Daoy (cell line): ENCODE measurements around the gene MOV10L1. TPM values are rescaled to one million over a fixed set of nuclear protein-coding genes. Genes with fewer than 3 reads are reported as not detected.
A peak's percentile ranks its signal among the peaks of the same experiment; 100 is the strongest.
"Not testable (repeated sequence)": the region's sequence is repeated elsewhere in the genome, so short reads cannot be mapped to it uniquely, and the experiment has no call there.

Experiments
- DNase-seq: peaks from one replicate; pipeline ENCODE4 v3.0.0-alpha.2; 2015; ENCODE audit warnings: low read depth
- total RNA-seq: library from RNA; depleted of rRNA; stranded (reverse); fragments of >200 nt; shearing (Covaris generic); gene quantifications from 2 replicates; pipeline ENCODE4 v1.2.3, GENCODE V29; 2014

MOV10L1 gene
- total RNA-seq, 1 experiment from 2014 or later, result 0.11 TPM

GRCh38 chr22:50138041-50138440 is 48.2 kb downstream of the MOV10L1 start:
- no peak for DNase-seq

DNA sequence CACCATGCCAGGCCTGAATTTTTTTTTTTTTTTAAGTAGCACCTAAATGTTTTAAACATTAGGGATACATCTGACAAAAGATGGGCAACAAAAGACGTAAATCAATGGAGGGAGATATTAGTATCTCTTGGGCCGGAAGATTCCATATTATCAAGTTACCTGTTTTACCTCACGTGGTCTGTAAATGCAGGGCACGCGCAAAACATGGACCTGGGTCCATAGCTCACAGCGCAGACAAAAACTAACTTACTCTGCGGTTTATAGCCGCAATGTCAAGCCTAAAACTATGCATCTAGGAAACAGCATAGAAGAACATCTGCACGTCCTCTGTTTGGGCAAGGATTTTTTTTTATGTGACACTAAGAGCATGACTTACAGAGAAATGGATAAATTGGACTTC is 49.2 kb downstream of the MOV10L1 start:
- no peak for DNase-seq

DNA sequence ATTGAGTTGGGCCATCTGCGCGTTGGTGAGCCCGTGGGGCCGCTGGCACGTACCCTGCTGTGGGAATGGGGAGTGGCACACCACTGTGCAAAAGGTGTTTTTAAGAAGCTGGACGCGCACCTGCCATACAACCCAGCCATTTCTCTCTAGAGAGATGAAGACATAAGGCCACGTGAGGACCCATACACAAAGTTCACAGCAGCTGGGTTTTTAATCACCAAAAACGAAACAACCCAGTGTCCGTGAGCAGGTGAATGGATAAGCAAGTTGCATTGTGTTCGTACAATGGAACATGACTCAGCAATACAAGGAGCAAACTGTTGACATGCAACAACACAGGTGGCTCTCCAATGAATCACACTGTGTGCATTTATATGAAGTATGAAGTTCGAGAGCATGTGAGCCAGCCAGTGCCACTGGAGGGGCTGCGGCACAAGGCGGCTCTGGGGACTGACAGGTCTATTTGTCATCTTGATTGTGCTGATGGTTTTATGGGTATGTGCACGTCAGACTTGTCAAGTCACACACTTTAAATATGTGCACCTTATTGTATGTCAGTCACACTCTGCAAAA is 50.1 kb downstream of the MOV10L1 start:
- DNase-seq, result no peak

DNA sequence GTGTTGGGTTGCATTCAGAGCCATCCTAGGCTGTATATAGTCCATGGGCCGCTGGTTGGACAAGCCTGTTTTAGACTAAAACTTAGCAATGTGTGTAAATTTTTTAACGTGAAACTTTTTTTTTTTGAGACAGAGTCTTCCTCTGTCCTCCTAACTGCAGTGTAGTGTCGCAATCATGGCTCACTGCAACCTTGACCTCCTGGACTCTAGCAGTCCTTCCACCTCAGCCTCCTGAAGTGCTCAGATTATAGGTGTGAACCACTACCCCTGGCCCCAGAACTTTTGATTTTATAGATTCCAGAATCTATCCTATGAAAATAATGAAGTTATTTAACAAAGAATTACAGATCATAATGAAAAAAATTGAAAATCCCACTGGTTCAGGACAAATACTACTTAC is 50.8 kb downstream of the MOV10L1 start:
- DNase-seq, result no peak

DNA sequence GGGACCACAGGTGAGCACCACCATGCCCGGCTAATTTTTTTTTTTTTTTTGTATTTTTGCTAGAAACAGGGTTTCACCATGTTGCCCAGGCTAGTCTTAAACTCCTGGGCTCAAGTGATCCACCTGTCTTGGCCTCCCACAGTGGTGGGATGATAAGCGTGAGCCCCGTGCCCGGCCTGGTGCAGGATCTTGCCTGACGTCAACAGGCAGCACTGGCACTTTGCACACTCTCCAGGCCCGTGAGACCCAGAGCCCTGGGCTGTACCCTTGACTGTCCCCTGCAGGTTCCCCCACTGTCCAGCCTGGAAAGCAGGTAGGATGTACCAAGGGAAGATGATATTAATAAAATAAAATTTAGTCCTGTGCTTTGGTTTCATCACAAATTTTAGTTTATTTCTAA is 51.7 kb downstream of the MOV10L1 start:
- DNase-seq, result no peak

DNA sequence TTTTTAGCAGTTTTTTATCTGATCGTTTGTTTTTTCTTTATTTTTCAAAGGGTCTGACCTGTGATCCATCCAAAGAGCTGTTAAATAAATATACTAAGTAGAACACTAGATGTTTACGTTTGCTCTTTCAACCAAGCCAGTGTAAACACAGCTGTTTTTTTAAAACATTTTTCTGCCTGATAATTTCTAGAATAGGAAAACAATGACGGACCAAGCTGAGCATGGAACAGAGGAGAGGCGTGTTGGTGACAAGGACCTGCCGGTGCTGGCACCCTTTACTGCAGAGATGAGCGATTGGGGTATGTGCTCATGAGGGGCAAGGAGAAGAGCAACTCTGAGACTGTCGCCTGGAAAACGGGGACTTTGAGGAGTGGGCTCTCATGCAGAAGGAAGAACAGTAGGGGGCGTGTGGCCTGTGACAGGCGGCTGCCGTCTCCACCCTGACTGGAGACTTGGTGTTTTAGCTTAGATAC is 52.1 kb downstream of the MOV10L1 start:
- no peak for DNase-seq

GRCh38 chr22:50143096-50143495 is 53.3 kb downstream of the MOV10L1 start:
- no peak for DNase-seq

DNA sequence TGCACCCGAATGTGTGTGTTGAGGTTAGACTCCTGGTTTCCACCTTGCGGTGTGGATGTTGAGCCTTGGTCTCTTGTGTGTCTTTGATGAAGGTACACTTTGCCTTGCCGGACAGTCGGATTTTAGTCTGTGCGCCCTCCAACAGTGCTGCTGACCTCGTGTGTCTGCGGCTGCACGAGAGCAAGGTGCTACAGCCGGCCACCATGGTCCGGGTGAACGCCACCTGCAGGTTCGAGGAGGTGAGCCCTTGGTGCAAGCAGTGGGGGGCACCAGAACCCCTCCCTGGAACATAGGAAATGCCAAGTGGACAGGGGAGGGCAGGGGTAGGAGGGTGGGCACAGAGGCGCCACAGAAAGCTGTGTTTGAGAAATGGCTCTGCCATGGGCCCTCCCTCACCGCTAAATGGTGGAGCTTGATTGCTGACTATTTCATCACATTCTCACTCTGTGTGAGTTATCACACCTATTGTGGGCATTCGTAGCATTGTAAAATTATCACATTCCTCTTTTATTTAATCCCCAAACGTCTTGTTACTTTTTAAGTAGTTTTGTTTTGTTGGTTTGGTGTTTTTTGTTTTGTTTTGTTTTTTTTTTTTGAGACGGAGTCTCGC is 54.3 kb downstream of the MOV10L1 start:
- no peak for DNase-seq

- DNase-seq, result no peak
These were observed 56.1 kb downstream of the MOV10L1 start for GRCh38 chr22:50145721-50146438.

DNA sequence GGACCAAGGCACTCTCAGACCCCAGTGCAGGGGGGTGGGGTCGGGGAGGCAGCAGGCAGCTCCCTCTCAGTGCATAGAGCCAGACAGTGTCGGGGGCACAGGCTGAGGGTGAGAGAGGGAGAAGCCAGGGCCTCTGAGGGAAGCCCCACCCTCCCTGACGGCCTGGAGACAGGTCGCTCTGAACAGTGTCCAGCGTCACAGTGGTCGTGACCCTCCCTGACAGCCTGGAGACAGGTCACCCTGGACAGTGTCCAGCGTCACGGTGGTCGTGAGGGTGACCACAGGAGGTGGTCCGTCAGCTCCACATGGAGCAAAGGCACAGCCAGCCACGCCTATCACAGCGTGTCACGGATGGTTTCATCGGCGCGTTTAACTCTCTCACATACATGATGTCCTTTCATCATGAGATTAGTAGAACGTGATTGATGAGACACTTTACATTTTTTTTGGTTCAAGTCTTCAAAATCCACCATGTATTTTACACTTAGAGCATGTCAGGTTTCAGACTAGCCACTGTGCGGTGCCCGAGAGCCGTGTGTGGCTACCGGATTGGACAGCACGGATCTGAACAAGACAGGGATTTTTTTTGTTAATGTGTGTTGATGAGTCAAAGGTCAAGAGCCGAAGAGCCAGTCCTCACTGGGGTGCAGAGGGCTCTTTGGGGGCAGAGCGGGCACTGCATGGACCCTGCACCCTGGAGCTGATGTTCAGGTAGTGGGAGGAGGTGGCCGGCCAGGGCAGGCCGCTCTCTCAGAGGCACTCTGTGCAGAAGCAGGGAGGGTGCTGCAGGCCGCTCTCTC is 56.8 kb downstream of the MOV10L1 start:
- DNase-seq, result peak; percentile 72

DNA sequence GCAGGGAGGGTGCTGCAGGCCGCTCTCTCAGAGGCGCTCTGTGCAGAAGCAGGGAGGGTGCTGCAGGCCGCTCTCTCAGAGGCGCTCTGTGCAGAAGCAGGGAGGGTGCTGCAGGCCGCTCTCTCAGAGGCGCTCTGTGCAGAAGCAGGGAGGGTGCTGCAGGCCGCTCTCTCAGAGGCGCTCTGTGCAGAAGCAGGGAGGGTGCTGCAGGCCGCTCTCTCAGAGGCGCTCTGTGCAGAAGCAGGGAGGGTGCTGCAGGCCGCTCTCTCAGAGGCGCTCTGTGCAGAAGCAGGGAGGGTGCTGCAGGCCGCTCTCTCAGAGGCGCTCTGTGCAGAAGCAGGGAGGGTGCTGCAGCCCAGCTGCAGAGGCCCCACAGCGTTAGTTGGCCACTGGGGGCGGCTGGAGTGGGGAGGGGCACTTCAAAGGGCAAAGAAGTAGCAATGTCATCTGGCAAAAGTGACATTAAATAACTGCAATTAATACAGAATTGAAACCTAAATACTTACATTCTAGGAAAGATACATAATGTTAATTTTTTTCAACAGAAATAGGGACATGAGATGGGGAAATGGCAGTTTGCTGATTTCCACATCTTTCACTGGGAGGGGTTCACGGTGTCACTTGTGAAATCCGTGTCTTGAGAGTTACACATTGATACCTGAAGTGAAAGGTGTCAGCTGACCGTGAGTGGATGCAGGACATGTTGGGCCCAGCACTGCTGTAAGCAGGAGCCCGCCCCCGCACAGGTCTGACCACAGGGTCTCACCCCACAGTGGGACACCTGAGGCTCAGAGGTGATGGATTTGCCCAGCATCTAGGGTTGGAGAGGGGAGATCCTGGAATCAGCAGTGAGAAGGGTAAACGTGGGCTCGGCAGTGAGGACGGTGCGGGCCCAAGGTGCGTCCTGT is 57.7 kb downstream of the MOV10L1 start:
- not testable (repeated sequence) for DNase-seq

DNA sequence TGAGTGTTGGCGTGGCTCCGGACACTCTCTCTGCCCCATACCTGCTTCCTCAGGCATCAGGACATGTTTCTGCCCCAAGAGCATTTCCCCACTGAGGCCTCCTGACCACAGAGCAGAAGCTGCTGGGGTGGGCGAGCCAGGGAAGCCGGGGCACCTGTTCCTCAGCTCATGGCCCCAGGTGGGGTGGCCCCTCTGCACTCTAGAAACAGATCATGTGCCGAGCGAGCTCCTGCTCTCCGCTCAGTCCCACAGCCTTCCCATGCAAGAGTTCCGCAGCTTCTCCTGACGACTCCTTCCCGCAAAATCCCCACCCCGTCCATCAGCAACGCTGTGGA is 58.3 kb downstream of the MOV10L1 start:
- no peak for DNase-seq

DNA sequence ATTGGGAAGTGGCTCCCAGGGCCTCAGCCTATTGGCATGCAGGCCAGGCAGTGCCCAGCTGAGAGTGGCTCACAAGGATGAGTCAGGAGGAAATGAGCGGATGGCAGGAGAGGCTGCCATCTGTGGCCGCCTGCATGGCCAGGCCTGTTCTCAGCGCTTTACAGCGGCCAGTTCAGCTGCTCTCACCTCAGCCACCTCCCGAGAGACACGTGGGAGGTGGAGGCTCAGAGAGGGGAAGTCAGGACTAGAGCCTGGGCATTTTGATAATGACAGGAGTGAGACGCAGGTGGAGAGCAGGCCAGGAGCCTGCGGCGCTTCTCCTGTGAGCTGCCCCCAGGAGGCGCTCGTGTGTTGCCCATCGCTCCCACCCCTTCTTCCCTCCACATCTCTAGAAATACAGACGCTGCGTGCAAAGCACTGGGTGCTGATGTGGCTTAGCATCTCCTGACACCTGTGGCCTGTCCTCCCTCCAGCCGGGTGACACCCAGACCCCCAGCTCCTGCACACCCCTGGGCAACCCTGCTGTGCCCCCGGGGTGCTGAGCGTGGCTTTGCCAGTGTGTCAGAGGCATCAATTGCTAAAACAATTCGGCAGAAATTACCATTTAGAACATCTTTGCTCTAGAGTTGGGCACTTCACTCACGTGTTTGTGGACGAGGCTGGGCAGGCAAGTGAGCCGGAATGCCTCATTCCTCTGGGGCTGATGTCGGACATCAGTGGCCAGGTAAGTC is 59.4 kb downstream of the MOV10L1 start:
- peak; percentile 91 for DNase-seq

- DNase-seq, result peak; percentile 45
These were observed 60.6 kb downstream of the MOV10L1 start for GRCh38 chr22:50150161-50151129.

GRCh38 chr22:50151571-50152537 is 62.0 kb downstream of the MOV10L1 start:
- DNase-seq, result no peak

DNA sequence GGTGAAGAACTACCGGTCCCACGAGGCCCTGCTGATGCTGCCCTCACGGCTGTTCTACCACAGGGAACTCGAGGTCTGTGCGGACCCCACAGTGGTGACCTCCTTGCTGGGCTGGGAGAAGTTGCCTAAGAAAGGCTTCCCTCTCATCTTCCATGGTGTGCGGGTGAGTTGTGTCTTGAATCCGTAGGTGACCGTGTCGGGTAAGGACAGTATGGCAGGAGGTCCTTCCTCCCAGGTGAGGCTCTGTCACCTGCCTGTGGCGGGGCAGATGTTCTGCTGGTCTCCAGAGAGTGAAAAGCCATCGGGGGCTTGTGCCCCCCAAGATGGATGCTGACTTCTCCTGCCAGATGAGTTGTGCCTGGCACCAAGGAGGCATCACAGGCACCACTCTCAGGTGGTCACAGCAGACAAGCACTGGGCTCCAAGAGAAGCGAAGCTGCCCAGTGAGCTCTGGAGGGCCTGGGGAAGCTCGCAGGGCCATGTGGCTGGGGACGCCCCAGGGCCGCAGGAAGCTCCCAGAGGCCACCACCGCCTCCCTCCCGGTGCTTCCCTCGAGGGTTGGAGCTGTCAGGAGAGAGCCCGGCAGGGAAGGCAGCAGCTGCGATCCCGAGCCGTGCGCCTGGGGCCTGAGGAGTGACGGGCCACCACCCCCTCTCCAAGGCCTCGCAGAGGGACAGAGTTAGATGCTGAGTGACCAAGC is 63.4 kb downstream of the MOV10L1 start:
- no peak for DNase-seq

DNA sequence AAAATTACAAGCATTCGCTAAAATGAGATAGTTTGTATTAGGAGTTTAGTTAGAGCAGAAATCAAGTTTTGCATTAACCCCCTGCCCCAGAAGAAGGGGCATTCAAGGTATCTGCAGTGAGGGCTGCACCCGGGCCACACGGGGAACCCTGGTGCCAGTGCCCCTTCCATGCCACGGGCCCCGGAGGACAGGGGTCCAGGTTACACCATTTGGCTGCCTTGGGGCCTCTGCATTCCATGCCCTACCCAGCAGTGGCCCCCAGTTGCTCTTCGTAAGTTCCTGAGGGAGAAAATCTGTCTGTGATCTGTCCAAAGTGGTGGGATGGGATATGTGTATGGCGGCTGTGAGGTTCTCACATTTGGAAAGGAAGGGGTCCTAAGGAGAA is 63.9 kb downstream of the MOV10L1 start:
- DNase-seq, result no peak
